Caki2 (cell line): ENCODE measurements around the gene MAU2. TPM values are rescaled to one million over a fixed set of nuclear protein-coding genes. Genes with fewer than 3 reads are reported as not detected.

ENCODE experiments used
- DNase-seq: peaks from one replicate; pipeline ENCODE4 v3.0.0-alpha.2; 2015; ENCODE audit warnings: low read depth
- in situ Hi-C: cut with HindIII; loops from 2 replicates; pipeline ENCODE4 v1.10.0; 2016; ENCODE audit warnings: low sequenced_read_pairs, low pct_unique_long_range_greater_than_20kb, mixed read lengths
- total RNA-seq: library from RNA; depleted of rRNA; stranded (reverse); fragments of >200 nt; shearing (Covaris generic); gene quantifications from 2 replicates; pipeline ENCODE4 v1.2.3, GENCODE V29; 2014; ENCODE audit warnings: low replicate concordance

MAU2 gene
- total RNA-seq, 1 experiment from 2014 or later, result 36.3 TPM

DNA sequence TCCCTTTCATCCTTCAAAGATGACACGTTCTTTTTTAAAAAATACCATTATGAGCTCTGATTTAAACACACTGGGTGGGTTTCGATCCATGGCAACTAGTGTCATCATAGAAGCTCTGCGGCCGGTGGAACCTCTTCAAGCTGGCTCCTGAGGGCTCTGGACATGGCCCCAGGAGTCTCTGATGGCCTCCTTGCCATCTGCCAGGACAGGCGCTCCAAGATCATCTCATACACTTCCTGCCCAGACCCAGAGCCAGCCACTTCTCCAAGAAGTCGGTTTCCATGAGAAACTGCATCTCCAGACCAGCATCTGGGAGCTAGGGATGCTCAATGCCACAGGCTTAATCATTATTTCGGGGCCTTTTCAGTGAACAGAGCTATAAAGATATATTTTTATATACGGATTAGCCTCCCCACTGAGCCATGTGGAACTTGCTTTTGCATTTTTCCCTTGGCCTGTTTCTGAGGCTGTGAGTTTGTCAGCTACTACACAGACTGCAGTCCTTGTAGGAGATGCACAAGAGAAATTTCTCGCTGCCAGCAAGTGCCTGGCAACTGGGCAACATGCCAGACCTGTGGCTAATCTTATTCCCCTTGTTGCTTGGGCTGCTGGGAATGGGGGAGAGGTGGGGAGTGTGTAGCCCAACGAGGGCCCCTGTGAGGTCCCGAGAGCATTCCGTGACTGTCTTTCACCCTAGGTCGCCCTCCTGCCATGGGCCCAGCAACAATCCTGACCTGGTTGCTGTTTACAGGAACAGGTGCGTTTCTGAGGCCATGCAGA lies 16.3 kb upstream of the MAU2 start:
- in situ Hi-C loops, result no loop called here
- DNase-seq, result no peak

DNA sequence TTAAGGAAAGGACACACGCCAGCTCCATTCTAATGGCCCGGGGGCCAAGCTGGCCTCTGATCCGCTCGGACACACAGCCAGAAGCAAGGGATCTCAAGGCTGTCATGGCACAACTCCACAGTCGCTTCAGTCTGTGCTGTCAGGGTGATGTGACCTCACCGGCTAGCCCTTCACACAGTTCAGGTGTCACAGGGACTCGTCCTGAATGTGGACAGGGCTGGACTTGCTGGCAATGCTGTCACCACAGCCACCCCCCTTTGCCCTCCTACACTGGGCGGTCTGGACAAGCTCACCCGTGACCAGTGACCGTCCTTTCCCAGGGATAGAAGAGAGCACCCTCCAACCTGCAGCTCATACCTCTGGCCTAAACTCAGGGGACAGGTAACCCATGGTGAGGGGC lies 15.6 kb upstream of the MAU2 start:
- in situ Hi-C loops, result no loop called here
- no peak for DNase-seq

DNA sequence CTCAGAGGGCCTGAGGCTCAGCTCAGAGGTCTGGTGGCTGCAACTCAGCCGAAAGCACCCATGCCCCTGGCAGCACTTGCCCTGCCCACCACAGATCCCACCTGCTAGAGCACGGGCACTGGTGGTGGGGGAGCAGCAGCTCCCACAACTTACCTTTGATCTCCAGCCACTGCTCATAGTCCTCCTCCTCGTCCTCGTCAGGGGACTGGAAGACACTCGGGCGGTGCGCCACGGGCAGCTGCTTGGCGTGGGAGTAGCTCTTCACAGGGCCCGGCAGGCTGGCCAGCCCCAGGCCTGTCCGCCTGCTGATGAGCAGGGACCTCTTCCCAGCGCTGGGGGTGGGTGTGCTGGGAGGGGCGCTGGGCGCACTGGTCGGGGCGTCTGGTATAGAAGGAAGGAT lies 14.9 kb upstream of the MAU2 start:
- in situ Hi-C loops, result no loop called here
- DNase-seq, result no peak

DNA sequence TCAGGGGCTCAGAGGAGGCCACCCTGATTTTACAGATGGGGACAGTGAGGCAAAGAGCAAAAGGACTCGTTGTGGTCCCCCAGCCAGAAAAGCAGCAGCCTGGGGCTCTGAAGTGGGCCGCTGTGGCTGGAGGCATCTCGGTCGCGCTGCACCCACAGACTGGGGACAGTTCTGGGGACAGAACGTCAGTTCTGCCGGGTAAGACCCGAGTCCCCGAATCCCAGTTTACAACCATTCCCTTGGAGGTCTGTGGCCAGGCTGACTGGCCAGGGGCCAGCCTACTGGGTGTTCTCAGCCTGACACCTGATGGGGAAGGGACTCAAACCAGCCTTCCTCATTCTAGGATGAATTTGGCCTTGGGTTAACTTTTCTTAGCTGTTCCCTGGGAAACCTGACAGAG lies 14.4 kb upstream of the MAU2 start:
- no peak for DNase-seq
- in situ Hi-C loops, result no loop called here

DNA sequence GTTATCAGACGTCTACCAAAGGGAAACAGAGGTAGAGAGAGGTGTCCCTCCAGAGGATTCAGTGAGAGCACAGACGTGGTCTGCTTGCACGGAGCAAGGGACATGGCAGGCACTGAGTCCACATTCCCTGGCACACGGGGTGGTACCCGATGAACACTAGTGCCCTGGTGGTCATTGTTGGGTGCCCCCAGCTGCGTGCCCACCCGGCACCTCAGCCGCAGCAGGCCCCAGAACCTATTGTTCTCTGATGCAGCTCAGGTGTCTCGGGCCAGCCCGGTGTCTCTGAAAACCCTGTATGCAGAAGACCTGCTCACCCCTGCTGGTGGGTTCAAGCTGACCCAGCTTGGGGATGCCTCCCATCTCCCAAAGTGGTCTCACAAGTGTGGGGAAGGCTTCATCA lies 12.3 kb upstream of the MAU2 start:
- in situ Hi-C loops, result no loop called here
- no peak for DNase-seq

DNA sequence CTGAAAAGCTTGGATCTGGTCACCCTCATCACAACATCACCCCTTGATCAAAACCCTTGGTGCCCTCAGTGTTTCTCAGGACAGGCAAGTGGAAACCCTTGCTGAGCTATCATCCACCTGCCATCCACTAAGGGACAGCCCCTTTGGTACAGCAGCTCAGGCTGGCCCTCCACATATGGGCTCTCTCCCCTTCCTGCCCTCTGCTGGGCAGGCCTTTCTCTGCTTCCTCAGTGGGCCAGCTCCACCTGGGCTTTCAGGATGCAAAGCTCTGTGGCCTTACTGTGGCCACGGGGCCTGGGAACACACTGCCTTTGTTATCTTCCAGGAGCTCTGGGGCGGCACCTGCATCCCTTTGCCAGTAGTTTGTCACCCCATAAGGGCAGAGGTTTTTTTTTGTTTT lies 5.2 kb upstream of the MAU2 start:
- DNase-seq, result no peak
- in situ Hi-C loops, result no loop called here

DNA sequence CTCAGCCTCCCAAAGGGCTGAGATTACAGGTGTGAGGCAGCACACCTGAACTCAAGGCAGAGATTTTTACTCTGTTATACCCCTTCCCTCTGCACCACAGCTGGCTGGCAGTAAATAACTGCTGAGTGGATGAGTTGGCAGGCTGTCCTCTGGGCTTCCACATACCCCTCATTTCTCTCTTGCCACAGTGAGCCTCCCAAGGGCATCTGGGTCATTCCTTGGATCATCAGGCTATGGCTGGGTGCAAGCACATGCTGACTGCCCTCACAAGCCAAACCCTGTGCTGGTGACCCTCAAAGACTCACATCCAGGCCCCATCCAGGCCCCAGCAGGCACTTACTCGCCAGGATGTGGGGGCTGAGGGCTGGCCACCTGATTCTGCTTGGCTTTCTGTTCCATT lies 4.5 kb upstream of the MAU2 start:
- DNase-seq, result no peak
- in situ Hi-C loops, result no loop called here

DNA sequence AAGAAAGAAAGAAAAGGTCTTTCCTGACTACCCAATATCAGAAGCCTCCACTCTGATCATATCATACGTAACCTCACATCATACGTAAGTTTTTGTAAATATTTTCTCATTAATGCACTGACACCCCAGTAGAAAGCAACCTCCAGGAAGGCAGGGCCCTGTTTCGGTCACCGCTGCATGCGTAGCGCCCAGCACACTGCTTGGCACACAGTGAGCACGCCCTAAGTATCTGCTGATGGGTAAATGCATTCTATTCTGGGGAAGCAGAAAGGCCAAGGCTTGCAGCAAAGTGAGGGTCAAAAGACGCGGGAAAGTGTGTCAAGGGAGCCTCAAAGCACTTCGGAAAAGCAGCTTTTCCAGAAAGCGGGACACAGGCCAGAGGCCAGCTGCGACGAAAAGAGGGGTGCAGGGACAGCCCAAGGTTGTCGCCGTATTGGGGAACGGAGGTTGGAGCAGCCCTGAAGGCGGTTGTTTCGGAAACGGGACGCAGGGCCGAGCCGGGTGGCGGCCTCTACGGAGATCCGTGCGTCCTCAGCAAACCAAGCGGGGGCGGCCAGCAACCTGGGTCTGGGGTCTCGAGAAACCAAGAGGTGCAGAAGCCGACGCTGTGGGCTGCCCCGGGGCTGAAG lies 783 bp upstream of the MAU2 start:
- DNase-seq, result no peak
- in situ Hi-C loops, result no loop called here

DNA sequence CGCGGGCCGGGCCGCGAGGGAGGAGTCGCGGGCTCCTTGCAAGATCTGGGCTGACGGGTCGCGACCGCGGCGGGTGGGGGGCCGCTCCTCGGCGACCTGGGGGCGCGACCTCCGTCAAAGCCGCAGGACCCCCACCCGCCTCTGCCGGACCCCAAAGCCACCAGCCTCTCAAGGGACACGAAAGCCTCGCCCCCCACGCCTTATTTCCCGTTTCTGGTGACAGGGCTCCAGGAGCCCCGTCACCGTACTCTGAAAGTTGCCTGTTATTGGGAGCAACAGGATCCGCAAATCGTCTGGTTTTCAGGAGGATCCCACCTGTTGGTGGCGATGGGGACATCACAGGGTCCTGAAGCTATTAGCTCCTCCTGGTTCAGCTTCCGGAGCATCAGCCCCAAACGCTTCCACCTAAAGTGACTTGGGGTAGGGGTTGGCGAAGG lies 530 bp downstream of the MAU2 start:
- in situ Hi-C loops, result no loop called here
- no peak for DNase-seq

DNA sequence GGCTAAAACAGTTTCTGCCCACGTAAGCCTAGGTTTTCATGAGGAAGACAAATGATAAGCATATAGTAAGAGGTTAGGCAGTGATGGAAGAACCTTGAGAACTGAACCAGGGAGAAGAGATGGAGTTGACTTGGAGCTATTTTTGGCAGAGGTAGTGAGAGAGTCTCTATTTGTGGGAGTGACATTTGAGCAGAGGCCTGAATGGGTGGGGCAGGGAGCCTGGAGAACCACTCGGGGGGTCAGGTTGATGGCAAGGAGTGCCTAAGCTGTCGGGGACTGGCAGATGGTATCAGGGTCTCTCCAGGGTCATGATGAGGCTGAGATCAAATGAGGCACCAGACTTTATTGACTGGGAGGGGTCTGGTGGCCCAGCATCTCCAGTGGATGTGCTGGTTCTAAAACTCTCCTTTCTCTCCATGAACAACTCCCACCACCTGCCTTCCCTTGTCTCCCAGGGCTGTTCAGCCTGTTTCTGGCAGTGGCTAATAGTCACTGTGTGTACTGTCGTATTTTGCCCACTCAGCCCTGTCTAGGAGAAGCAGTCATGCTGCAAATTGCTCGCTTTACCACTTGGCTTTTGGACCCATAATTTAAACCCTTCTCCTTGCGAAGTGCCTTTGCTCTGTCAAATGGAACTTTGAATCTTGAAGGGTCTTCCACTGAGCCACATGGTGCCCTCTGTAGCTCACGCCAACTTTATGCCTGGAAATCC lies 3.6 kb downstream of the MAU2 start:
- in situ Hi-C loops, result no loop called here
- DNase-seq, result no peak

DNA sequence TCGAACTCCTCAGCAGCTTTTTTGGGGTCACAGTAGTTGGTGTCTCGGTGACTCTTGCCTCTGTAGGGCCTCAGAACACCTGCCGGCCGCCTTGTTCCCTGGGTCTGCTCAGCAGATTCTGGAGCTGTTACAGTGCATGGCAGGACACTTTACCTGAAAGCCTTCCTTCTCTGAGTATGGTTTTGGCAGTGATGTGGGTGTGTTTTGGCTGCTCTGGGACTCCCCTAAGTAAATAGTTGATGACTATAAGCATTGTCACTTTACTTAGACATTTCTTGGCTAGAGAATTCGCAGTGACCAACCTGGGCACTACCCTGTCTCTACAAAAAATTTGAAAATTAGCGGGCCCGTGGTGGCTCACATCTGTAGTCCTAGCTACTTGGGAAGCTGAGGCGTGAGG lies 7.0 kb downstream of the MAU2 start:
- no peak for DNase-seq
- in situ Hi-C loops, result no loop called here

DNA sequence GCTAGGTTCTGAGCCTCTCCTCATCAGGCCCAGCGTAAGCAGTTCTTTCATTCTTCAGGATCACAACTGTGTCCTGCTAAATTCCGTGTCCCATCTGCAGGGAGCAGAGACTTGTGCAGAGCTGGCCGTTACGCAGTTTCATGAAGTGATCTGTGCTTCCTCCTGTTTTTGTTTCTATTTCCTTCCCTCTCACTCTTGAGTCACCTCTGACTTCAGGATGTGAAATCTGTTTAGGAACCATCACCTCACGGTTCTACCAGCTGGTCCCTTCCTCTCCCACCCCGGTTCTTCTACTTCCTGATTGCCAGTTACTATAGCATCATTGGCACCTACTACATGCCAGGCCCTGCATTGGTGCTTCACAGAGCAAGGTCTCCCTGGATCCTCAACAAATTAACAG lies 8.5 kb downstream of the MAU2 start:
- no peak for DNase-seq
- in situ Hi-C loops, result no loop called here

DNA sequence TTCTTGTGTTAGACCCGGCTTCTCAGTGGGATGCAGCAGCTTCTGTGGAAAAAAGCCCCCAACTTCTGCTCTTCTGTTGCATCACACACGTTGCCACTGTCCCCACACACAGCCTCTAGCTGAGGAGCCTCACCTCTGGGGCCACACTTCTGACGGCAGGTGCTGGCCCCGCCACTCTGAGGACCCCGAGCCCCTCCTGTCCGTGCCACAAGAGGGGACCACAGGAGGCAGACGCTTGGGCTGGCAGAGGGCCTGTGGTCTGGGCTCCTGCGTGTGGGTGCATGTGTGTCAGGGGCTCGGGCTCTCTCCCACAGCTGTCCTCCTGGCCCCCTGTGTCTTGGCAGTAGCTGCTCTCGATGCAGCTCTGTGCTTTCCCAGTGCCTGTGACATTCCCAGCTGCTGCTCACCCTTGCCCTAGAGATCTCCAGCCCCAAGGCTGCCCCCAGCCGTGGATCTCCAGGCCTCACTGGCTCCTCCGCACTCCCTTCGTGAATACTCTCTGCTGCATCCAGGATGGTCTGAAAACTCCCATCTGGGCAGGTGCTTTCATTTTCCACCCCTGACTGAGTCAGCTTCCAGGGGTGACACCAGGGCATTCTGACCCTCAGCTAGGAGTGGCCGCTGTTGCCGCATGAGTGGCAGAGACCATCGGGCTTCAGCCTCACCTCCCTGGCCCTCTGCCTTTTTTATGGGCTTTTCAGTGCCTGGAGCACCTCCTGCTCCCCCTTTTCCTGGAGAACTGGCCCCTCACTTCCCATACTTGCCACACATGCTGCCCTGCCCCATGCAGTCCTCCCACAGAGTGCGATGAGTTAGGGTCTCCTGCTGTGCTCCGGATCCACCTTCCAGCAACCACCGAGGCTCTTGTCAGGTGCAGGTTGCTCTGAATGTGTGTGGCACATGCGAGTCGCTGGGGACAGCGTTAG lies 13.7 kb downstream of the MAU2 start:
- no peak for DNase-seq
- in situ Hi-C loops, result no loop called here

DNA sequence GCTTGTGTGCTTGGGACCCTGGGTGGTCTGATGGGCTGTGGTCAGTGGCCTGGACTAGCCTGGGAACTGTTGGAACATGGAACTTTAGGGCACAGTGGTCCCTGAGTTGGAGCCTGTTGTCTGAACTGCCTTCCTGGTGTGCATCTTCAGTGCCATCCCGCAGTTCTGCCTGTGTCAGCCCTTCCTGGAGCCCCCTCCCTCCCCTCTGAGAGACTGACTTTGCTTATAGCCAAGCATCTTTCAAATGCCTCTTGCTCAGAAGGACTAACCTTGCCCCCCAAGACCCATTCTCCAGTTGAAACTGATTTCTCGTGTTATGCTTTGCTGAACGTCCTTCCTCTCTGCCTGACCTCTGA lies 14.3 kb downstream of the MAU2 start:
- no peak for DNase-seq
- in situ Hi-C loops, result no loop called here

DNA sequence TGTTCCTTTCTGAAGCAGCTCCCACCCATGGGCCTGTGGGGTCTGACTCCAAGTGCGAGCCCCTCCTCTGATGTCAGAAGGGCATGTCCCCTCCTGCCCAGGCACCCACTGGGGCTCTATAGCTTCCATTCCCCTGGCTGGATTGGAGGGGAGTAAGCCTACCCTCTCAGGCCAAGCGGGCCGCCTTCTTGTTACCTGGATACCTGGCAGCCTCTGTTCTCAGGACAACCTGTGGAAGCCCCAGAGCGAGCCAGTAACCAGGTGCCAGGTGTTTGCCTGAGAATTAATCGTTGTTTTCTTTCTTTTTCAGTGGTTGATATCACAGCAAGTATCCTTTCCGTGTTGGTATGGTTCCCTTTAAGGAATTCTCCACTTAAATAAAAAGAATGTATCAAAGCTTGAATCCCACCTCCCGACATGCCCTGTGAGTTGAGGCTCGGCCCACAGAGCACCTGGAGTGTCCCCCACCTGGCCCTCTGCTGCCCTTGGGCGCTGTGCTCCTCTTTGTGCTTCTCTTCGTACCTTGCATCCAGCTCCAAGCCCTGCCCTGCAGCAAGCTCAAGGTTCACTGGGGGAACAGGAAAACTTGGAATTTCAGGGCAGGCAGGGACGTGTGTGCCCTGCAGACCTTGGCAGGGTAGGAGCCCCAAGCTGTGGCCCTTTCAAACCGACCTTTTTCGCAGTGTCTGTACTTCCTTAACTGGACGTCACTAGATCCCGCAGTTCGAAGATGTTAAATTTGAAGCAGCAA lies 15.0 kb downstream of the MAU2 start:
- in situ Hi-C loops, result no loop called here
- DNase-seq, result no peak

DNA sequence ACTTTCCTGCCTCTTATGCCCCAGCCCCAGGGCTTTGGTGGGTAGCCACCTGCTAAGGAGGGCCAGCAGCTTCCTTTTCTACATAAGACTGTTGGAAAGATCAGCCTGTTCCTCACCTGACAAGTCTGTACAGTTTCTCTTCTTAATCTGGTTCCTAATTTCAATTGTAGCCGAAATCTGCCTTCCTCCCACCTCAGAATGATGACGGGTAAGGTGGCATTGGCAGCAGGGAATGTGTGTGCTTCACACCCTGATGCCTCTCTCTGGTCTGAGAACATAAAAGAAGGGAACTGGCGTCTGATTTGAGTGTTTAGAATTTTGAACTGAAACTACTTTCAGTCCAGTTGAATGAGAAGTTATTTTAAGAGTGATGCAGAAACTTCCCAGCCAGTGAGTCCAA lies 16.0 kb downstream of the MAU2 start:
- in situ Hi-C loops, result no loop called here
- DNase-seq, result no peak

DNA sequence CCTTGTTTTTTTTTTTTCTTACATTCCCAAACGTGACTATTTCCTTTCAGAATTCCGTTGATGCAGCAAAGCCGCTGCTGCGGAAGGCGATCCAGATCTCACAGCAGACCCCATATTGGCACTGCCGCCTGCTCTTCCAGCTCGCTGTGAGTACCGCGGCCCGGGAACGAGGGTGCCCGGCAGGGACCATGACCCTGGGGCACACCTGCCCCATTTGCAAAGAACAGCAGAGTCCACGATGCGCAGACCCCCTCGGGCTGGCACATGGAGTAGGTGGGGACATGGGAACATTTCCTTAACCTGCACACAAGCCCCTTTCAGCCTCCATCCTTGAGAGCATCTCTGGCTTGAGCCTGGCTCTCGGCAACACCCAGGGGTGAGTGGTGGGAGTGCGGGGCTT lies 16.5 kb downstream of the MAU2 start:
- DNase-seq, result no peak
- in situ Hi-C loops, result no loop called here

DNA sequence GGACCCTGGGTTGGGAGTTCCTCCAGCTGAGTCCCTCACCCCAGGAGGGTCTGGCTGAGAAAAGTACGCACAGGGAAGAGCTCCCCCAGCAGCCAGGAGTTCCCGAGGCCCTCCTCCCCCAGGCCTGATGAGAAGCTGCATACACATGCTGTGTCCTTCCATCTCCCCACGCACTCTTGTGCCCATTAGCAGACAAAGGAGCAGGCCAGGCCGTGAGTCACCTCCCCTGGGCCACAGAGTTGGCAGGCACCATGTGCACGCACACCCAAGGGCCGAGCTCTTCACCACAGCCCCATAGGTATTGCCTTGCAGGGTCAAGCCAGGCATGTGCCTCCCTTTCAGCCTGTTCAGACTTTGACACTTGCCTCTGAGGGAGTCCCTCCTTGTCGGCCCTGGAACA lies 17.5 kb downstream of the MAU2 start:
- no peak for DNase-seq
- in situ Hi-C loops, result no loop called here
